CMK (cell line): ENCODE results near the gene SP4.

Experiments
- DNase-seq: peaks from one replicate; pipeline ENCODE4 v3.0.0-alpha.2; 2010; ENCODE audit warnings: low read depth

The SP4 gene

GRCh38 chr7:21427871-21428658 lies at the start of gene SP4:
Gene SP4, plus strand, starts transcription at chr7:21428083. Its CDS starts 169 bp downstream, at chr7:21428252.
- peak; percentile 58 for DNase-seq

DNA sequence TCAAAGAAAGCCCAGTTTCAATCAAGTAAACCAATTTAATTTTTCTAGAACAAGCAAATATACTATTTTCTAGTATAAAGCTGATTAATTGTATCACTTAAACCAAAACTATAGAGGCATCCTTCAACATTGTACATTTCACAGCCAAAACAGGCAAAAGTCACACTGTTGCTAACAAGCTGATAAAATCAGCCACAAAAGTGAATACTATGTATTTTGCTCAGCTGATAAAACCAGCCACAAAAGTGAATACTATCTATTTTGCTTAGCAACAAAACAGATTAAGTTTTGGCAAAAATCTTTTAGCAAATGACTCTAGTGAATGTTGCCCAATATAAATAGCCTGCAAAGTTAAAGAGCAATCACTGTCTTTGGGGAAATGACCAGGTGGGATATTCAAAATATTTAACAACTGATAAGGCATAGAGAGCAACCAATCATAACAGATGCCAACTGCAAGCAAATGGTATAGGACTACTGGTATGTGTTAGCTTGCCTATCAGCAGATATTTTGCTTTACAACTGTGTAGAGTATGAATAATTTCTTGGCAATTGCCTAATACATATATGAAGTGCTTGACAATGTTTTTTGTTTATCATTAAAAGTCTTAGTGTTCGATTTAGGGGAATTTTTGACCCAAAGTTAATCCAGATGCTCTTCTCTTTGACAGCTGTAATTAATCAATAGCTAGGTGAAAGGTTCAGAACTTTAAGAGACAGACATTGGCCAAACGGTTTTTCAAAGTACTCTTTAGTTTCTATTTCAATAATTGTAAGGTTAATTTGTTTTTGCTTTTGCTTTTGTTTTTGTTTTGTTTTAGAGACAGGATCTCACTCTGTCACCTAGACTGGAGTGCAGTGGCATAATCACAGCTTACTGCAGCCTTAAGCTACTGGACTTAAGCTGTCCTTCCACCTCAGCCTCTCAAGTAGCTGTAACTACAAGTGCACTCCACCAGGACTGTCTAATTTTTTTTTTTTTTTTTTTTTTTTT lies 44.4 kb upstream of the SP4 start:
- no peak for DNase-seq

- no peak for DNase-seq
Measured at GRCh38 chr7:21393937-21394336, 33.9 kb upstream of the SP4 start.

DNA sequence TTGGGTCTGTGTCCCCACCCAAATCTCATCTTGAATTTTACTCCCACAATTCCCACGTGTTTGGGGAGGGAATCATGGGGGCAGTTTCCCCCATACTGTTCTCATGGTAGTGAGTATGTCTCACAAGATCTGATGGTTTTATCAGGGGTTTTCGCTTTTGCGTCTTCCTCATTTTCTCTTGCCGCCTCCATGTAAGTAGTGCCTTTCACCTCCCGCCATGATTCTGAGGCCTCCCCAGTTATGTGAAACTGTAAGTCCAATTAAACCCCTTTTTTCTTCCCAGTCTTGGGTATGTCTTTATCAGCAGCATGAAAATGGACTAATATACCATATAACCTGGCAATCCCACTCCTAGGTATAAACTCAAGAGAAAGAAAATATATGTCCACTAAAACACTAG lies 25.9 kb upstream of the SP4 start:
- DNase-seq = no peak

DNA sequence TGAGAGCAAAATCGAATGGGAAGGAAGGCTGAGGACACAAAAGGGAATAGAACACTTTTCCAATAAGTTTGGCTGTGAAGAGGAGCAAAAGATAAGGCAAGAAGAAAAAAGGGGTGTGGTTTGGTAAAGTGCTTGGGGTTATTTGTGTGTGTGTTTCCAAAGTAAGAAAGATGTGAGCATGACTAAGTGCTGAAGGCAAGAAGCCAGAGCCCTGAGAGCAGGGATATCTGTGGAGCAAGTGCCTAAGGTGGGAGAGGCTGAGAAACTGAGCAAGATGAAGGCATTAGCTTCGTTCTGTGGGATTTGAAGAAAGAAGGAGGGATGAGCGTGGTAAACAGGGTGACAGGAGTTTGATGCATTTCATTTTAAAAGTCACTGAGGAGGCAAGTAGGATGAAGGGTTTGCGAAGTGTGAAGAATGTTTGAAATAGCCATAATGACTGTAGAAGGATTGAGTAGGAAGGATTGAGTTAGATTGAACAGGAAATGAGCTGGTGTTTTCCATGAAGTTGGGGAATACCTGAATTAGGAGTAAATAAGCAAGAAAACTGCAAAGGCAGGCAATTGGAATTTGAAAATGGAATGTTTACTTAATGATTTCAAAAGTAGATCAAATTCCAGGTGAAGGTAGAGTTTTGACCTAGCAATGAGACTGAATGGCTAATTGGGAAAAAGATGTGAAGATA lies 19.9 kb upstream of the SP4 start:
- no peak for DNase-seq

- no peak for DNase-seq
Measured at GRCh38 chr7:21408481-21408820, 19.4 kb upstream of the SP4 start.

- no peak for DNase-seq
Measured at GRCh38 chr7:21412410-21412851, 15.5 kb upstream of the SP4 start.

GRCh38 chr7:21412957-21413356 lies 14.9 kb upstream of the SP4 start:
- no peak for DNase-seq

DNA sequence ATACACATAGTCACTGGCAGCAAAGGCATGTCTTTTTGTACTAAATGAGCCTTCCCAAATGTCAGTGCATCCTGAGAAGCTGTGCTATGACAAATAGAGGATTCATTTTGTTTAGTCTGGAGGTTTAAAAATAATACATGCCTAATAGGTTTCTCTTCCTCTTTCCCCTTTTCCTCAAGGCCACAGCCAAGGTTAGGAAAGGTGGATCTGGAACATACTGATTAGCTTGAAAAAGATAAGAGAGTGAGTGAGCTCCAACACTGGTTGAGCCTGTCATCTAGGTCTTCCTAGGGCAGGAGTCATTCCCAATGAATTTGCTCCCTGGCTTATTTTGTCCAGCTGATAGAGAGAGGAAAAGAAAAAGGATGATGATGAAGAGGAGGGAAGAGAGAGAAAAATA lies 14.4 kb upstream of the SP4 start:
- DNase-seq = no peak

- DNase-seq = no peak
Measured at GRCh38 chr7:21414795-21415393, 13.0 kb upstream of the SP4 start.

DNA sequence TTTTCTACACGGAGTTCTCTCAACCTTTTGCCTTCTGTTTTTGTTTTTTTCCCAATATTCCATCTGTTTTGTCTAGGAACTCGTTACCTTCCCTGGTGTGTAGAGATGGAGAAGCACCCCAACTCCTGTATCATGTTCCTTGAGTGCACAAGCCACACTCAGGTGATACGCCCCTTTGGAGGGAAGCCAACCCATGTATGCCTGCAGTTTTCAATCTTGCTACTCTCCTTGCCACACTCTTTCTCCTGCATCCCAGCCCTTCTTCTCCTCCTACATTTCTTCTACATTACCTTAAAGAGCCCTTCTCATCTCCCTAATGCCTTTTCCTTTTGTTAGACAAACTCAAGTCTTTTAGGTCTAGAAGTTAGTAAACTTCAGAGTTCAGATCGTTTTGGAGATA lies 10.2 kb upstream of the SP4 start:
- no peak for DNase-seq

GRCh38 chr7:21422751-21423150 lies 5.1 kb upstream of the SP4 start:
- no peak for DNase-seq

DNA sequence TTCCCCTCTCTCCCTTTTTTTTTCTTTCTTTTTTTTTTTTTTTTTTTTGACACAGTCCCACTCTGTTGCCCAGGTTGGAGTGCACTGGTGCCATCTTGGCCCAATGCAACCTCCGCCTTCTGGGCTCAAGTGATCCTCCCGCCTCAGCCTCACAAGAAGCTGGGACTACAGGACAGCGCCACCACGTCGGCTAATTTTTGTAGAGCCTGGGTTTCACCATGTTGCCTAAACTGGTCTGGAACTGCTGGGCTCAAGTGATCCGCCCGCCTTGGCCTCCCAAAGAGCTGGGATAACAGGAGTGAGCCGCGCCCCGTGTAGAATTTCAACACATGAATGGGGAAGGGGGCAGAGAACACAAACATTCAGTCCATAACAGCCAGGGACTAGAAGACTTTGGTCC lies 2.6 kb upstream of the SP4 start:
- DNase-seq = no peak

GRCh38 chr7:21426286-21427181 lies 1.3 kb upstream of the SP4 start:
- DNase-seq = no peak

- DNase-seq = peak; percentile 79
Measured at GRCh38 chr7:21427182-21427870, 557 bp upstream of the SP4 start.

GRCh38 chr7:21428659-21428941 lies 717 bp downstream of the SP4 start:
- DNase-seq = no peak

GRCh38 chr7:21429021-21429420 lies 1.1 kb downstream of the SP4 start:
- DNase-seq = no peak

DNA sequence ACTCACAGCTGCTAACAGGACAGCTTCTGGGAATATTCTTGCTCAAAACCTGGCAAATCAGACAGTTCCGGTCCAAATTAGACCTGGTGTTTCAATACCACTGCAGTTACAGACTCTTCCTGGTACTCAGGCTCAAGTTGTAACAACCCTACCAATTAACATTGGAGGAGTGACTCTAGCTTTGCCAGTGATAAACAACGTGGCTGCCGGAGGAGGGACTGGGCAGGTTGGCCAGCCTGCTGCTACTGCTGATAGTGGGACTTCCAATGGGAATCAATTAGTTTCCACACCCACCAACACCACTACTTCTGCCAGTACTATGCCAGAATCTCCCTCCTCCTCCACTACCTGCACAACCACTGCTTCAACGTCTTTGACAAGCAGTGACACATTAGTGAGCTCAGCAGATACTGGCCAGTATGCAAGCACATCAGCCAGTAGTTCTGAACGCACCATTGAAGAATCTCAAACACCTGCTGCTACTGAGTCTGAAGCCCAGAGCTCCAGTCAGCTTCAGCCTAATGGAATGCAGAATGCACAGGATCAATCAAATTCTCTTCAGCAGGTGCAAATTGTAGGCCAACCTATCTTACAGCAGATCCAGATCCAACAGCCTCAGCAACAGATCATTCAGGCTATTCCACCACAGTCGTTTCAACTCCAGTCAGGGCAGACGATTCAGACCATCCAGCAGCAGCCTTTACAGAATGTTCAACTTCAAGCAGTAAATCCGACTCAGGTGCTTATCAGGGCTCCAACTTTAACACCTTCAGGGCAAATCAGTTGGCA lies 2.1 kb downstream of the SP4 start:
- no peak for DNase-seq

DNA sequence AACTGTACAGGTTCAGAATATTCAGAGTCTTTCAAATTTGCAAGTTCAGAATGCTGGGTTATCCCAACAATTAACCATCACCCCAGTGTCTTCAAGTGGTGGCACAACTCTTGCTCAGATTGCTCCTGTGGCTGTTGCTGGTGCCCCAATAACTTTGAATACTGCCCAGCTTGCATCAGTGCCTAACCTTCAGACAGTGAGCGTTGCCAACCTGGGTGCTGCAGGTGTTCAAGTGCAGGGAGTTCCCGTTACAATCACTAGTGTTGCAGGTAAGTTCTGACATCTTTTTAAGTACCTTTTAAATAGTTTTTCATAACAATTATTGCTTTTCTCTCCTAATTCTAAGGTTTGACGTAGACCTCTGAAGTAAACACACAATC lies 2.7 kb downstream of the SP4 start:
- DNase-seq = no peak
